Stomach (tissue), 4 donors: Measurements from ENCODE around the gene TEX19.

Experiments
- POLR2A ChIP-seq, 4 donors: fragments of 450-650 bp; IDR thresholded peaks; one replicate each; pipeline ENCODE4 v1.6.1; 2016; ENCODE audit warnings: antibody characterized with exemption in 4 of 4, control low read depth in 2 of 4, mild to moderate bottlenecking in 1 of 4, moderate library complexity in 1 of 4
- POLR2AphosphoS5 ChIP-seq, 3 donors: sonication (generic); formaldehyde crosslinking; IDR thresholded peaks; one replicate each; pipeline ENCODE4 v1.6.1; 2016; ENCODE audit warnings: antibody characterized with exemption in 3 of 3

- TF ChIP-seq POLR2A (IDR thresholded peaks at IDR 0.05) (no peak), POLR2AphosphoS5 (IDR thresholded peaks at IDR 0.05) (no peak)
These were observed 31.3 kb upstream of the TEX19 start for GRCh38 chr17:82327757-82328140.
